Mammary microvascular endothelial cell (primary cell): ENCODE measurements around the gene TECPR2. TPM values are rescaled to one million over a fixed set of nuclear protein-coding genes. Genes with fewer than 3 reads are reported as not detected.

Source experiments
- total RNA-seq: library from RNA; depleted of rRNA; stranded (reverse); fragments of >200 nt; gene quantifications from 2 replicates; pipeline ENCODE4 v1.2.3, GENCODE V29; 2015

TECPR2 gene
- total RNA-seq, result 6.3 and 6.9 TPM in 2 replicates

GRCh38 chr14:102362545-102363181 lies at the start of gene TECPR2, which contains the start of gene CINP:
TSS of gene TECPR2 (plus strand) at chr14:102362941. CDS start at chr14:102376722, 13,781 bp downstream.
TSS of gene CINP (minus strand) at chr14:102362890. CDS start at chr14:102362851, 39 bp downstream.

GRCh38 chr14:102319351-102320032 lies 43.2 kb upstream of the TECPR2 start, which contains the start of gene ZNF839:
TSS of gene ZNF839 (plus strand) at chr14:102319746. CDS start at chr14:102319766, 20 bp downstream.

GRCh38 chr14:102509746-102510615 lies 147.2 kb downstream of the TECPR2 start, which contains the start of gene ANKRD9:
TSS of gene ANKRD9 (minus strand) at chr14:102509776. CDS start at chr14:102507889, 1,887 bp downstream.

Other genes with a start within 250 kb of the TECPR2 start
- gene WDR20, start 223.0 kb upstream of the TECPR2 start, total RNA-seq, result 13.9 and 15.3 TPM in 2 replicates
- gene MOK, start 57.8 kb upstream of the TECPR2 start, total RNA-seq, result 3.4 and 8.2 TPM in 2 replicates
- gene ZNF839, start 43.2 kb upstream of the TECPR2 start, total RNA-seq, result 5.0 TPM in 2 replicates
- 54.4 and 70.4 TPM in 2 replicates for gene CINP, start 51 bp upstream of the TECPR2 start, total RNA-seq
- gene ANKRD9, start 146.8 kb downstream of the TECPR2 start, total RNA-seq, result 29.8 and 34.6 TPM in 2 replicates
- gene RCOR1, start 229.7 kb downstream of the TECPR2 start, total RNA-seq, result 10.2 and 10.8 TPM in 2 replicates